H1 (cell line): ENCODE results near the gene CEP70. TPM values are rescaled to one million over a fixed set of nuclear protein-coding genes. Genes with fewer than 3 reads are reported as not detected.

Source experiments
- CTCF ChIA-PET: fragments of 300-600 bp; sonication (Branson Sonifier 250); formaldehyde crosslinking; loops from one replicate; lab custom pipeline; 2021; ENCODE audit not compliant: partially characterized antibody; lab: Charles Lee
- POLR2A ChIA-PET: fragments of 300-600 bp; sonication (Branson Sonifier 250); formaldehyde crosslinking; loops from one replicate; lab custom pipeline; 2021; ENCODE audit warnings: inconsistent platforms; ENCODE audit not compliant: partially characterized antibody; lab: Charles Lee
- DNase-seq, 2 experiments: peaks; one replicate each; pipeline versions ENCODE4 v3.0.0 to v3.0.0-alpha.2; 2010 to 2022; ENCODE audit warnings: low spot score in 2 of 2, low read depth in 1 of 2, mixed read lengths in 1 of 2
- FAIRE-seq: peaks from 2 replicates; lab custom pipeline; 2011; peaks lifted over from hg19 to GRCh38; lab: Jason Lieb, UNC
- H2AFZ ChIP-seq: 2 replicates; pipeline ENCODE4 v1.8.1; 2012; ENCODE audit warnings: low read length, inconsistent platforms
- H2AK5ac ChIP-seq: 2 replicates; pipeline ENCODE4 v1.6.1; 2013; ENCODE audit warnings: low read depth, low read length
- H2BK120ac ChIP-seq: replicated peaks from 2 replicates; pipeline ENCODE3; 2013; ENCODE audit warnings: low read depth, low read length, inconsistent platforms
- H2BK12ac ChIP-seq: 2 replicates; pipeline ENCODE4 v1.6.1; 2013; ENCODE audit warnings: low read depth, low read length
- H2BK15ac ChIP-seq: 2 replicates; pipeline ENCODE4 v1.6.1; 2013; ENCODE audit warnings: low read length
- H2BK20ac ChIP-seq: 2 replicates; pipeline ENCODE4 v1.6.1; 2013; ENCODE audit warnings: low read length
- H2BK5ac ChIP-seq: 2 replicates; pipeline ENCODE4 v1.6.1; 2013; ENCODE audit warnings: low read depth, low read length
- H3K14ac ChIP-seq: 2 replicates; pipeline ENCODE4 v1.6.1; 2013; ENCODE audit warnings: inconsistent platforms; ENCODE audit not compliant: insufficient read length
- H3K18ac ChIP-seq: 2 replicates; pipeline ENCODE4 v1.6.1; 2013; ENCODE audit warnings: low read length; ENCODE audit errors: extremely low read depth
- H3K23ac ChIP-seq: 2 replicates; pipeline ENCODE4 v1.6.1; 2013; ENCODE audit warnings: inconsistent platforms; ENCODE audit not compliant: insufficient read length
- H3K23me2 ChIP-seq: 2 replicates; pipeline ENCODE4 v1.6.1; 2013; ENCODE audit warnings: low read depth, low read length
- H3K27ac ChIP-seq: 2 replicates; pipeline ENCODE4 v1.6.1; 2011; ENCODE audit warnings: low read depth, low read length, inconsistent platforms
- H3K27me3 ChIP-seq, 4 experiments: replicated peaks in 1 of 4; 1 replicate in 1 of 4; 2 replicates in 3 of 4; pipeline versions ENCODE4 v1.6.1 to v1.8.1; 2011 to 2013; ENCODE audit warnings: low read length in 3 of 4, mild to moderate bottlenecking in 3 of 4, inconsistent platforms in 2 of 4, mixed read lengths in 2 of 4, moderate library complexity in 1 of 4; ENCODE audit not compliant: control insufficient read depth in 3 of 4, insufficient read depth in 3 of 4; ENCODE audit errors: extremely low read depth in 1 of 4
- H3K36me3 ChIP-seq, 4 experiments: 2 replicates each; pipeline versions ENCODE4 v1.6.1 to v1.8.1; 2011 to 2013; ENCODE audit warnings: mild to moderate bottlenecking in 4 of 4, low read length in 3 of 4, moderate library complexity in 2 of 4, control low read depth in 1 of 4, inconsistent platforms in 1 of 4; ENCODE audit not compliant: insufficient read depth in 4 of 4, control insufficient read depth in 2 of 4
- H3K4ac ChIP-seq: replicated peaks from 2 replicates; pipeline ENCODE3; 2013; ENCODE audit warnings: low read length, low read depth, mixed read lengths, inconsistent platforms; ENCODE audit not compliant: insufficient read length
- H3K4me1 ChIP-seq, 4 experiments: replicated peaks in 1 of 4; 1 replicate in 1 of 4; 2 replicates in 3 of 4; pipeline versions ENCODE4 v1.6.1 to v1.8.1; 2011 to 2013; ENCODE audit warnings: low read length in 3 of 4, inconsistent platforms in 2 of 4, mixed read lengths in 1 of 4; ENCODE audit not compliant: insufficient read depth in 4 of 4, control insufficient read depth in 3 of 4
- H3K4me2 ChIP-seq, 2 experiments: 2 replicates each; pipeline versions ENCODE4 v1.6.1 to v1.8.1; 2011 to 2013; ENCODE audit warnings: low read depth in 2 of 2, low read length in 2 of 2, control low read depth in 1 of 2, inconsistent platforms in 1 of 2, mild to moderate bottlenecking in 1 of 2; ENCODE audit not compliant: insufficient read depth in 1 of 2
- H3K4me3 ChIP-seq, 4 experiments: fragments of 200-600, 300-600 bp in 1 of 4; sonication (generic), shearing (Covaris generic), sonication (Bioruptor Twin) in 1 of 4; 2 replicates each; pipeline versions ENCODE4 v1.5.1 to v1.8.1; 2011 to 2016; ENCODE audit warnings: low read length in 4 of 4, low read depth in 3 of 4, control low read depth in 2 of 4, inconsistent platforms in 2 of 4, mild to moderate bottlenecking in 2 of 4, mixed read lengths in 1 of 4, moderate library complexity in 1 of 4; ENCODE audit not compliant: insufficient read depth in 2 of 4; ENCODE audit errors: extremely low read depth in 1 of 4
- H3K56ac ChIP-seq: replicated peaks from 2 replicates; pipeline ENCODE3; 2013; ENCODE audit warnings: low read depth, mild to moderate bottlenecking, mixed read lengths, low read length, inconsistent platforms; ENCODE audit not compliant: insufficient read length
- H3K79me1 ChIP-seq: 2 replicates; pipeline ENCODE4 v1.6.1; 2013; ENCODE audit warnings: low read depth, low read length, control low read depth
- H3K79me2 ChIP-seq, 2 experiments: 2 replicates each; pipeline versions ENCODE4 v1.6.1 to v1.8.1; 2012 to 2013; ENCODE audit warnings: low read length in 2 of 2, mild to moderate bottlenecking in 2 of 2, inconsistent platforms in 1 of 2; ENCODE audit not compliant: insufficient read depth in 2 of 2, control insufficient read depth in 1 of 2
- H3K9ac ChIP-seq, 4 experiments: replicated peaks in 1 of 4; 1 replicate in 1 of 4; 2 replicates in 3 of 4; pipeline versions ENCODE4 v1.6.1 to v1.8.1; 2011 to 2013; ENCODE audit warnings: low read depth in 3 of 4, low read length in 3 of 4, control low read depth in 2 of 4, mild to moderate bottlenecking in 2 of 4, moderate library complexity in 2 of 4, inconsistent platforms in 1 of 4; ENCODE audit errors: extremely low read depth in 1 of 4
- H3K9me3 ChIP-seq, 2 experiments: 2 replicates each; pipeline versions ENCODE4 v1.6.1 to v1.8.1; 2012 to 2013; ENCODE audit warnings: mild to moderate bottlenecking in 2 of 2, moderate library complexity in 2 of 2, control low read depth in 1 of 2, inconsistent platforms in 1 of 2, low read depth in 1 of 2, low read length in 1 of 2, mixed read lengths in 1 of 2; ENCODE audit not compliant: insufficient read depth in 2 of 2
- H4K20me1 ChIP-seq, 2 experiments: replicated peaks in 1 of 2; 2 replicates each; pipeline versions ENCODE3 to v1.8.1; 2011 to 2013; ENCODE audit warnings: inconsistent platforms in 2 of 2, low read length in 2 of 2, mild to moderate bottlenecking in 1 of 2; ENCODE audit not compliant: insufficient read depth in 2 of 2, control insufficient read depth in 1 of 2
- H4K5ac ChIP-seq: 2 replicates; pipeline ENCODE4 v1.6.1; 2013; ENCODE audit warnings: low read length, low read depth, mixed read lengths, inconsistent platforms; ENCODE audit not compliant: insufficient read length
- H4K8ac ChIP-seq: 2 replicates; pipeline ENCODE4 v1.8.0; 2013; ENCODE audit warnings: mild to moderate bottlenecking, moderate library complexity, low read length, inconsistent platforms; ENCODE audit not compliant: insufficient read depth; ENCODE audit errors: extremely low read depth
- H4K91ac ChIP-seq: replicated peaks from 2 replicates; pipeline ENCODE3; 2013; ENCODE audit warnings: low read length, mixed read lengths, inconsistent platforms; ENCODE audit not compliant: insufficient read length
- POLR2AphosphoS5 ChIP-seq: IDR thresholded peaks from 2 replicates; pipeline ENCODE4 v1.6.1; 2011; ENCODE audit warnings: low read depth, low read length
- polyA plus RNA-seq, 7 experiments: library from polyadenylated mRNA; depleted of rRNA in 3 of 7; stranded (reverse) in 5 of 7; unstranded in 2 of 7; fragments of >200 nt in 5 of 7; fragments of 200-250 nt in 2 of 7; gene quantifications; 1 replicate in 5 of 7; 2 replicates in 1 of 7; 4 replicates in 1 of 7; pipeline versions ENCODE4 v1.2.1 to v1.2.3, GENCODE V29; 2011 to 2013; ENCODE audit warnings: missing spikeins in 2 of 7, mixed read lengths in 2 of 7
- total RNA-seq: library from RNA; stranded (reverse); fragmentation: NEBNext Ultra II Directional; extraction: Animal tissue kit (Norgen Biotek cat#: 25700); gene quantifications from 2 replicates; pipeline ENCODE4 v1.2.1, GENCODE V29; 2021

CEP70 gene
- total and polyA plus RNA-seq, 2 of the 8 experiments (the other 6 are each of a cell fraction or from before 2014, with no cell fraction given), result 3.9 to 26.2 TPM

DNA sequence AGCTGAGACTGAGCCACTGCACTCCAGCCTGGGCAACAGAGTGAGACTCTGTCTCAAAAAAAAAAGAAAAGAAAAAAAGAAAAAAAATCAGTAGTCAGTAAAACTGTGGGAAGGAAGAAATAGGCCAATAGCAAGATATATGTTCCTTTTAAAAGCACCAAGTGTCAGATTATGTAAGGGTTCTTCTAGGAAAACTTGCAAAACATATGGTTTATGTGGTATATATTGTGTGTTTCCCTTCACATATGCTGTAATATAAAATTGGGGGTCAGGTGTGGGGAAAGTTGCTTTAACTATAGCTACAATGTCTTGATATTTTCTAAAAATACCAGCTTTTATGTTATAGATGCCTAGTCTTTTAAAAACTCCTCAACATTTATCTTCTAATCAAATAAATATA, 95.1 kb downstream of the CEP70 start:
- Histone ChIP-seq H2AK5ac (no peak overlapping the region), H3K4me2 (no peak overlapping the region), H2BK12ac (no peak overlapping the region), H3K23me2 (no peaks in the 10 kb centered on the region), H3K36me3 (peaks cover 0 to 7% (median 0%) of the 10 kb centered on the region in 4 experiments; a peak in 2 of 8 replicates), H2BK5ac (no peak overlapping the region), H2BK20ac (no peak overlapping the region), H2BK120ac (no peak overlapping the region), H4K5ac (no peak overlapping the region), H3K9ac (no peak overlapping the region), H2BK15ac (no peak overlapping the region), H3K4me3 (no peak overlapping the region), H3K14ac (no peak overlapping the region), H3K18ac (no peak overlapping the region), H3K79me2 (no peaks in the 10 kb centered on the region), H4K20me1 (no peaks in the 10 kb centered on the region), H3K4ac (no peak overlapping the region), H3K27ac (no peak overlapping the region), H3K27me3 (no peaks in the 10 kb centered on the region), H3K23ac (no peak overlapping the region), H4K8ac (no peak overlapping the region), H2AFZ (no peak overlapping the region), H3K56ac (no peak overlapping the region), H3K9me3 (no peaks in the 10 kb centered on the region), H3K4me1 (peaks cover 0 to 6% (median 2%) of the 10 kb centered on the region in 4 experiments; a peak in 2 of 7 replicates), H3K79me1 (no peaks in the 10 kb centered on the region), H4K91ac (no peak overlapping the region)
- ChIA-PET POLR2A (no interaction called here), CTCF (interaction anchor here (1.0 to 1.7 kb wide), 2 partner anchors 13 to 424 kb away, joined by 3 to 7 read pairs; no protein-coding TSS in a partner anchor)
- no peak for TF ChIP-seq POLR2AphosphoS5
- FAIRE-seq (no peak), DNase-seq (no peak)
